ENCODE data around the gene PRR16.

Gene PRR16

DNA sequence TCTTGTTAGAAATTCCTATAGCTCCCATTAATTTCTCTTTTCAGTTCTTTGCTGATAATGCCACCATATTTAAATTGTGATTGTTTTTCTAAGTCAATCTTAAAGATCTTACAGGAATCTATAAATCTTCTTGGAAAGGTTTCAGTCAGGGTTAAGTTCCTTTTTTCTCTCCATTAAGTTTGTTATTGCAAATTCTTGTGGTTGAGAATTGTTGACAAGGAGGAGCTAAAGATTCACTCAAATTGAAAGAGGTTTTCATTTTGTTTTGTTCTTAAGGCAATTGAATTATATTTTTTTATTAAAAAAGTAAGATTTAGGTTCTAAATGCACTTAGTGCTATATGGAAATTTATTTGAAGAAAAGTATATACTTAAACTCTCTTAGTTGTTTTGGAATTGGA, 213.4 kb downstream of the PRR16 start:
- Histone ChIP-seq H3K36me3 (ENCODE audit: insufficient read depth, low read length) (no peaks in the 10 kb centered on the region), H3K9me3 (ENCODE audit: insufficient read depth, low read depth, low read length) (no peaks in the 10 kb centered on the region), H4K20me1 (ENCODE audit: insufficient read depth, low read length, poor library complexity, severe bottlenecking) (no peaks in the 10 kb centered on the region), H2AFZ (ENCODE audit: low read length) (no peak overlapping the region), H3K79me2 (ENCODE audit: insufficient read depth, low read length) (no peaks in the 10 kb centered on the region), H3K4me2 (ENCODE audit: low read depth, low read length, poor library complexity, severe bottlenecking) (no peak overlapping the region), H3K9ac (ENCODE audit: low read depth, low read length, poor library complexity, severe bottlenecking) (no peak overlapping the region), H3K27me3 (ENCODE audit: insufficient read depth, low read length, poor library complexity, severe bottlenecking) (no peaks in the 10 kb centered on the region), H3K4me3 (ENCODE audit: low read length, poor library complexity, severe bottlenecking) (no peak overlapping the region), H3K9me2 (replicated peaks; ENCODE audit: low read depth, low read length) (no peaks in the 10 kb centered on the region), H3F3A (ENCODE audit: low read depth) (no peaks in the 10 kb centered on the region), H3K4me1 (ENCODE audit: insufficient read depth, low read length, poor library complexity, severe bottlenecking) (no peaks in the 10 kb centered on the region)
- TF ChIP-seq, protein P1, sequence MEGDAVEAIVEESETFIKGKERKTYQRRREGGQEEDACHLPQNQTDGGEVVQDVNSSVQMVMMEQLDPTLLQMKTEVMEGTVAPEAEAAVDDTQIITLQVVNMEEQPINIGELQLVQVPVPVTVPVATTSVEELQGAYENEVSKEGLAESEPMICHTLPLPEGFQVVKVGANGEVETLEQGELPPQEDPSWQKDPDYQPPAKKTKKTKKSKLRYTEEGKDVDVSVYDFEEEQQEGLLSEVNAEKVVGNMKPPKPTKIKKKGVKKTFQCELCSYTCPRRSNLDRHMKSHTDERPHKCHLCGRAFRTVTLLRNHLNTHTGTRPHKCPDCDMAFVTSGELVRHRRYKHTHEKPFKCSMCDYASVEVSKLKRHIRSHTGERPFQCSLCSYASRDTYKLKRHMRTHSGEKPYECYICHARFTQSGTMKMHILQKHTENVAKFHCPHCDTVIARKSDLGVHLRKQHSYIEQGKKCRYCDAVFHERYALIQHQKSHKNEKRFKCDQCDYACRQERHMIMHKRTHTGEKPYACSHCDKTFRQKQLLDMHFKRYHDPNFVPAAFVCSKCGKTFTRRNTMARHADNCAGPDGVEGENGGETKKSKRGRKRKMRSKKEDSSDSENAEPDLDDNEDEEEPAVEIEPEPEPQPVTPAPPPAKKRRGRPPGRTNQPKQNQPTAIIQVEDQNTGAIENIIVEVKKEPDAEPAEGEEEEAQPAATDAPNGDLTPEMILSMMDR (conservative IDR thresholded peaks at IDR 0.05; ENCODE audit: low read length), result no peak
- no peak for TF ChIP-seq EZH2phosphoT487 (IDR thresholded peaks at IDR 0.05; ENCODE audit: borderline replicate concordance)

GRCh38 chr5:120678279-120678678, 214.2 kb downstream of the PRR16 start:
- TF ChIP-seq, protein P1 (conservative IDR thresholded peaks at IDR 0.05; ENCODE audit: low read length), result no peak
- TF ChIP-seq EZH2phosphoT487 (IDR thresholded peaks at IDR 0.05; ENCODE audit: borderline replicate concordance), result no peak
- H3K4me3 ChIP-seq (ENCODE audit: low read length, poor library complexity, severe bottlenecking), result no peak overlapping the region
- H3K79me2 ChIP-seq (ENCODE audit: insufficient read depth, low read length), result no peaks in the 10 kb centered on the region
- no peaks in the 10 kb centered on the region for H4K20me1 ChIP-seq (ENCODE audit: insufficient read depth, low read length, poor library complexity, severe bottlenecking)
- no peaks in the 10 kb centered on the region for H3F3A ChIP-seq (ENCODE audit: low read depth)
- no peak overlapping the region for H3K4me2 ChIP-seq (ENCODE audit: low read depth, low read length, poor library complexity, severe bottlenecking)
- H3K36me3 ChIP-seq (ENCODE audit: insufficient read depth, low read length), result no peaks in the 10 kb centered on the region
- H3K4me1 ChIP-seq (ENCODE audit: insufficient read depth, low read length, poor library complexity, severe bottlenecking), result no peaks in the 10 kb centered on the region
- no peaks in the 10 kb centered on the region for H3K9me3 ChIP-seq (ENCODE audit: insufficient read depth, low read depth, low read length)
- H2AFZ ChIP-seq (ENCODE audit: low read length), result no peak overlapping the region
- no peak overlapping the region for H3K9ac ChIP-seq (ENCODE audit: low read depth, low read length, poor library complexity, severe bottlenecking)
- H3K27me3 ChIP-seq (ENCODE audit: insufficient read depth, low read length, poor library complexity, severe bottlenecking), result no peaks in the 10 kb centered on the region
- no peaks in the 10 kb centered on the region for H3K9me2 ChIP-seq (replicated peaks; ENCODE audit: low read depth, low read length)

- no peaks in the 10 kb centered on the region for H3K79me2 ChIP-seq (ENCODE audit: insufficient read depth, low read length)
- H3K4me3 ChIP-seq (ENCODE audit: low read length, poor library complexity, severe bottlenecking), result no peak overlapping the region
- no peak overlapping the region for H3K9ac ChIP-seq (ENCODE audit: low read depth, low read length, poor library complexity, severe bottlenecking)
- no peaks in the 10 kb centered on the region for H3K27me3 ChIP-seq (ENCODE audit: insufficient read depth, low read length, poor library complexity, severe bottlenecking)
- H3K9me3 ChIP-seq (ENCODE audit: insufficient read depth, low read depth, low read length), result no peaks in the 10 kb centered on the region
- no peaks in the 10 kb centered on the region for H4K20me1 ChIP-seq (ENCODE audit: insufficient read depth, low read length, poor library complexity, severe bottlenecking)
- no peaks in the 10 kb centered on the region for H3K36me3 ChIP-seq (ENCODE audit: insufficient read depth, low read length)
- H2AFZ ChIP-seq (ENCODE audit: low read length), result no peak overlapping the region
- H3F3A ChIP-seq (ENCODE audit: low read depth), result no peaks in the 10 kb centered on the region
- H3K4me2 ChIP-seq (ENCODE audit: low read depth, low read length, poor library complexity, severe bottlenecking), result no peak overlapping the region
- TF ChIP-seq, protein P1 (conservative IDR thresholded peaks at IDR 0.05; ENCODE audit: low read length), result no peak
- TF ChIP-seq EZH2phosphoT487 (IDR thresholded peaks at IDR 0.05; ENCODE audit: borderline replicate concordance), result no peak
- H3K9me2 ChIP-seq (replicated peaks; ENCODE audit: low read depth, low read length), result no peaks in the 10 kb centered on the region
- H3K4me1 ChIP-seq (ENCODE audit: insufficient read depth, low read length, poor library complexity, severe bottlenecking), result no peaks in the 10 kb centered on the region
Measured at GRCh38 chr5:120682851-120683250, 218.8 kb downstream of the PRR16 start.

Data from Loucy (cell line).